Thyroid gland (tissue), 4 donors: ENCODE results near the gene BLTP1.

Source experiments
- CTCF ChIP-seq, 6 experiments: fragments of 200-600 bp in 3 of 6; fragments of 450-650 bp in 3 of 6; sonication (generic) in 3 of 6; IDR thresholded peaks; one replicate each; pipeline ENCODE4 v1.5.1; 2016 to 2019; ENCODE audit warnings: antibody characterized with exemption in 6 of 6, mild to moderate bottlenecking in 2 of 6, inconsistent platforms in 1 of 6, moderate library complexity in 1 of 6
- POLR2A ChIP-seq, 2 donors: fragments of 450-650 bp; IDR thresholded peaks; one replicate each; pipeline ENCODE4 v1.6.1; 2017; ENCODE audit warnings: antibody characterized with exemption in 2 of 2, mild to moderate bottlenecking in 2 of 2, moderate library complexity in 1 of 2

DNA sequence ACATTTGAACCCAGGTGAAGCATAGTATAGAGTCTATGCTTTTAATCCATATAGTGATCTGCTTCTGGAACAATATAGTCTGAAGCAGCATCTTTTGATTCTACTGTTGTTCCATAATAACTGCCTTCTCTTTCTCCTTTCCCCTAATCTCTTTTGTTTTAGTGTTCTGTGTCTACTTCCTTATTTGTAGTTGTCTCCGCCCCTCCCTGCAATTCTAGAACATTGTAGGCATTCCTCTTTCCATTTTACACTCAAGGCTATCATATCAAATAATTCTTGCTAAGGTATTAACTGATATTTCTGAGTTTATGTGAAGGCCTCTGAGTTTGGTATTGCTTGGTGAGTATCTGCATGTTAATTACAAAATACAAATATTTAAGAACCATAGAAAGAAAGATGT, 11.6 kb downstream of the BLTP1 start:
- no peak for TF ChIP-seq CTCF (IDR thresholded peaks at IDR 0.05)
- no peak for TF ChIP-seq POLR2A (IDR thresholded peaks at IDR 0.05)
